Hepatocyte (in vitro differentiated cells): ENCODE measurements around the gene VIL1. TPM values are rescaled to one million over a fixed set of nuclear protein-coding genes. Genes with fewer than 3 reads are reported as not detected.

Experiments used
- DNase-seq: peaks from one replicate; pipeline ENCODE4 v3.0.0-alpha.2; 2016; ENCODE audit warnings: low spot score
- H2AFZ ChIP-seq: fragments of 200-600 bp; sonication (generic); 2 replicates; pipeline ENCODE4 v1.6.0; 2016; ENCODE audit warnings: antibody characterized with exemption, mild to moderate bottlenecking
- H3K27ac ChIP-seq: fragments of 200-600 bp; sonication (generic); 2 replicates; pipeline ENCODE4 v1.5.1; 2016; ENCODE audit warnings: mild to moderate bottlenecking
- H3K27me3 ChIP-seq: fragments of 200-600 bp; sonication (generic); 2 replicates; pipeline ENCODE4 v1.6.1; 2016
- H3K36me3 ChIP-seq: fragments of 200-600 bp; sonication (generic); replicated peaks from 2 replicates; pipeline ENCODE4 v1.5.1; 2016; ENCODE audit warnings: low read depth; ENCODE audit not compliant: insufficient read depth
- H3K4me1 ChIP-seq: fragments of 200-600 bp; sonication (generic); 2 replicates; pipeline ENCODE4 v1.5.1; 2016; ENCODE audit warnings: mild to moderate bottlenecking, moderate library complexity; ENCODE audit not compliant: insufficient read depth
- H3K4me2 ChIP-seq: fragments of 200-600 bp; sonication (generic); 2 replicates; pipeline ENCODE4 v1.6.0; 2016
- H3K4me3 ChIP-seq: fragments of 200-600 bp; sonication (generic); 2 replicates; pipeline ENCODE4 v1.5.1; 2016; ENCODE audit warnings: mild to moderate bottlenecking
- H3K79me2 ChIP-seq: fragments of 200-600 bp; sonication (generic); 2 replicates; pipeline ENCODE4 v1.6.0; 2017; ENCODE audit warnings: mild to moderate bottlenecking
- H3K9me2 ChIP-seq: fragments of 200-600 bp; sonication (generic); replicated peaks from 2 replicates; pipeline ENCODE4 v1.6.0; 2017; ENCODE audit warnings: mild to moderate bottlenecking; ENCODE audit not compliant: insufficient read depth
- H3K9me3 ChIP-seq: fragments of 200-600 bp; sonication (generic); 2 replicates; pipeline ENCODE4 v1.5.1; 2016; ENCODE audit warnings: low read depth, mild to moderate bottlenecking
- H4K20me1 ChIP-seq: fragments of 200-600 bp; sonication (generic); 2 replicates; pipeline ENCODE4 v1.6.0; 2016; ENCODE audit warnings: mild to moderate bottlenecking; ENCODE audit not compliant: insufficient read depth, poor library complexity, severe bottlenecking
- EZH2 ChIP-seq: fragments of 200-600 bp; sonication (generic); IDR thresholded peaks from 2 replicates; pipeline ENCODE4 v1.6.1; 2016; ENCODE audit warnings: antibody characterized with exemption, mild to moderate bottlenecking, borderline replicate concordance
- EZH2phosphoT487 ChIP-seq: fragments of 200-600 bp; sonication (generic); IDR thresholded peaks from one replicate; pipeline ENCODE4 v1.6.1; 2018; ENCODE audit warnings: antibody characterized with exemption, mild to moderate bottlenecking, low read depth, moderate library complexity; ENCODE audit not compliant: unreplicated experiment, severe bottlenecking
- WGBS: methylation state at CpG from one replicate; pipeline ENCODE4 v1.1.6; 2016; ENCODE audit warnings: low lambda C conversion rate; ENCODE audit errors: missing lambda C conversion rate; 5-methylcytosine and 5-hydroxymethylcytosine counted together
- polyA plus RNA-seq: library from polyadenylated mRNA; unstranded; fragments of >200 nt; fragmentation: Nextera tagmentation; extraction: Ambion mirVana; gene quantifications from 2 replicates; pipeline ENCODE4 v1.2.1, GENCODE V29; 2016
- total RNA-seq: library from RNA; depleted of rRNA; stranded (reverse); fragments of >200 nt; gene quantifications from 2 replicates; pipeline ENCODE4 v1.2.3, GENCODE V29; 2014
- TF ChIP-seq, protein P1 (sequence below): fragments of 200-600 bp; sonication (generic); IDR thresholded peaks from 2 replicates; pipeline ENCODE4 v1.5.1; 2016; ENCODE audit warnings: antibody characterized with exemption, mild to moderate bottlenecking; ENCODE audit not compliant: poor library complexity

VIL1 gene
- total and polyA plus RNA-seq, 2 experiments from 2014 or later = 160 to 261 TPM

DNA sequence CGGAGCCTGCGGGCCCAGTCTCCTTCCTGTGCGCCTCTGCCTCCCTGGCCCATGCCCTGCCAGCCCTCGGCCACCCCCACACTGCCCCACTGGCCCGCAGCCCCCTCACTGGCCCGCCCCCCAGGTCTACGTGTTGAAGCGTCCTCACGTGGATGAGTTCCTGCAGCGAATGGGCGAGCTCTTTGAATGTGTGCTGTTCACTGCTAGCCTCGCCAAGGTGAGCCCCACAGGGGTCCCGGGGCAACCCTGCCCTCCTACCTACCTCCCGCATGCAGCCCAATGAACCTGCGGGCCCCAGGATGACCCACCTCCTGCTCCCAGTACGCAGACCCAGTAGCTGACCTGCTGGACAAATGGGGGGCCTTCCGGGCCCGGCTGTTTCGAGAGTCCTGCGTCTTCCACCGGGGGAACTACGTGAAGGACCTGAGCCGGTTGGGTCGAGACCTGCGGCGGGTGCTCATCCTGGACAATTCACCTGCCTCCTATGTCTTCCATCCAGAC lies 16.0 kb upstream of the VIL1 start:
- Histone ChIP-seq H4K20me1 (peaks cover 9% of the 10 kb centered on the region), H3K4me2 (no peak overlapping the region), H3K9me2 (no peaks in the 10 kb centered on the region), H3K27ac (no peak overlapping the region), H3K27me3 (no peaks in the 10 kb centered on the region), H3K79me2 (peaks cover 40% of the 10 kb centered on the region), H3K9me3 (no peaks in the 10 kb centered on the region), H3K4me1 (peaks cover 54% of the 10 kb centered on the region), H3K36me3 (no peaks in the 10 kb centered on the region), H3K4me3 (no peak overlapping the region), H2AFZ (no peak overlapping the region)
- TF ChIP-seq, protein P1, sequence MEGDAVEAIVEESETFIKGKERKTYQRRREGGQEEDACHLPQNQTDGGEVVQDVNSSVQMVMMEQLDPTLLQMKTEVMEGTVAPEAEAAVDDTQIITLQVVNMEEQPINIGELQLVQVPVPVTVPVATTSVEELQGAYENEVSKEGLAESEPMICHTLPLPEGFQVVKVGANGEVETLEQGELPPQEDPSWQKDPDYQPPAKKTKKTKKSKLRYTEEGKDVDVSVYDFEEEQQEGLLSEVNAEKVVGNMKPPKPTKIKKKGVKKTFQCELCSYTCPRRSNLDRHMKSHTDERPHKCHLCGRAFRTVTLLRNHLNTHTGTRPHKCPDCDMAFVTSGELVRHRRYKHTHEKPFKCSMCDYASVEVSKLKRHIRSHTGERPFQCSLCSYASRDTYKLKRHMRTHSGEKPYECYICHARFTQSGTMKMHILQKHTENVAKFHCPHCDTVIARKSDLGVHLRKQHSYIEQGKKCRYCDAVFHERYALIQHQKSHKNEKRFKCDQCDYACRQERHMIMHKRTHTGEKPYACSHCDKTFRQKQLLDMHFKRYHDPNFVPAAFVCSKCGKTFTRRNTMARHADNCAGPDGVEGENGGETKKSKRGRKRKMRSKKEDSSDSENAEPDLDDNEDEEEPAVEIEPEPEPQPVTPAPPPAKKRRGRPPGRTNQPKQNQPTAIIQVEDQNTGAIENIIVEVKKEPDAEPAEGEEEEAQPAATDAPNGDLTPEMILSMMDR = no peak
- TF ChIP-seq EZH2 = no peak
- no peak for TF ChIP-seq EZH2phosphoT487
- WGBS = 93% methylated on average over 23 of the region's 26 CpGs
- peak; percentile 3 for DNase-seq

DNA sequence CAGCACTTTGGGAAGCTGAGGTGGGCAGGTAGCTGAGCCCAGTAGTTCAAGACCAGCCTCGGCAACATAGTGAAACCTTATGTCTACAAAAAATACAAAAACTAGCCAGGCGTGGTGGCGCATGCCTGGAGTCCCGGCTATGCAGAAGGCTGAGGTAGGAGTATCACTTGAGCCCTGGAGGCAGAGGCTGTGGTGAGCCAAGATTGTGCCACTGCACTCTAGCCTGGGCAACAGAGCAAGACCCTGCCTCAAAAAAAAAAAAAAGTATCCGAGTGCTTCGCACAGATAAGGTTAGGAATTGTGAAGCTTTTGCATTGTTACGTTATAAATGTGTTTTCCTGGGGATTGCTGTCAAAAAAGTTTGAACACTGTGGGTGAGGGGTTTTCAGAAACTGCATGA lies 15.1 kb upstream of the VIL1 start:
- no peak for TF ChIP-seq EZH2phosphoT487
- TF ChIP-seq, protein P1 = no peak
- no peak for TF ChIP-seq EZH2
- H4K20me1 ChIP-seq = peaks cover 9% of the 10 kb centered on the region
- H3K27ac ChIP-seq = peak overlapping the region; percentile 94
- H3K27me3 ChIP-seq = no peaks in the 10 kb centered on the region
- H3K9me2 ChIP-seq = no peaks in the 10 kb centered on the region
- 91% methylated on average over 7 of the region's 7 CpGs for WGBS
- no peaks in the 10 kb centered on the region for H3K9me3 ChIP-seq
- H3K4me1 ChIP-seq = peaks cover 54% of the 10 kb centered on the region
- H3K4me2 ChIP-seq = no peak overlapping the region
- H3K4me3 ChIP-seq = no peak overlapping the region
- no peaks in the 10 kb centered on the region for H3K36me3 ChIP-seq
- H3K79me2 ChIP-seq = peaks cover 38% of the 10 kb centered on the region
- peak; percentile 5 for DNase-seq
- H2AFZ ChIP-seq = no peak overlapping the region

DNA sequence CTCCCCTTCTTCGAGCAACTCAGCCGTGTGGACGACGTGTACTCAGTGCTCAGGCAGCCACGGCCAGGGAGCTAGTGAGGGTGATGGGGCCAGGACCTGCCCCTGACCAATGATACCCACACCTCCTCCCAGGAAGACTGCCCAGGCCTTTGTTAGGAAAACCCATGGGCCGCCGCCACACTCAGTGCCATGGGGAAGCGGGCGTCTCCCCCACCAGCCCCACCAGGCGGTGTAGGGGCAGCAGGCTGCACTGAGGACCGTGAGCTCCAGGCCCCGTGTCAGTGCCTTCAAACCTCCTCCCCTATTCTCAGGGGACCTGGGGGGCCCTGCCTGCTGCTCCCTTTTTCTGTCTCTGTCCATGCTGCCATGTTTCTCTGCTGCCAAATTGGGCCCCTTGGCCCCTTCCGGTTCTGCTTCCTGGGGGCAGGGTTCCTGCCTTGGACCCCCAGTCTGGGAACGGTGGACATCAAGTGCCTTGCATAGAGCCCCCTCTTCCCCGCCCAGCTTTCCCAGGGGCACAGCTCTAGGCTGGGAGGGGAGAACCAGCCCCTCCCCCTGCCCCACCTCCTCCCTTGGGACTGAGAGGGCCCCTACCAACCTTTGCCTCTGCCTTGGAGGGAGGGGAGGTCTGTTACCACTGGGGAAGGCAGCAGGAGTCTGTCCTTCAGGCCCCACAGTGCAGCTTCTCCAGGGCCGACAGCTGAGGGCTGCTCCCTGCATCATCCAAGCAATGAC lies 14.4 kb upstream of the VIL1 start:
- TF ChIP-seq, protein P1 = no peak
- TF ChIP-seq EZH2 (no peak), EZH2phosphoT487 (no peak)
- peaks cover 9% of the 10 kb centered on the region for H4K20me1 ChIP-seq
- no peaks in the 10 kb centered on the region for H3K27me3 ChIP-seq
- H3K9me2 ChIP-seq = no peaks in the 10 kb centered on the region
- peak overlapping the region; percentile 79 for H3K4me2 ChIP-seq
- no peaks in the 10 kb centered on the region for H3K9me3 ChIP-seq
- H3K79me2 ChIP-seq = peaks cover 33% of the 10 kb centered on the region
- DNase-seq = peak; percentile 46
- 83% methylated on average over 14 of the region's 16 CpGs for WGBS
- no peak overlapping the region for H3K4me3 ChIP-seq
- H3K36me3 ChIP-seq = no peaks in the 10 kb centered on the region
- peaks cover 54% of the 10 kb centered on the region for H3K4me1 ChIP-seq
- no peak overlapping the region for H2AFZ ChIP-seq
- peak overlapping the region; percentile 94 for H3K27ac ChIP-seq
